DOHH2 (cell line): Measurements from ENCODE around the gene ZNF324B.

ENCODE experiments used
- EZH2phosphoT487 ChIP-seq: fragments of 200-600 bp; sonication (generic); IDR thresholded peaks from 2 replicates; pipeline ENCODE4 v1.6.1; 2017; ENCODE audit warnings: borderline replicate concordance, mild to moderate bottlenecking, antibody characterized with exemption, low read length, moderate library complexity, mixed read lengths
- TF ChIP-seq, protein P1 (sequence below): fragments of 200-600 bp; sonication (generic); IDR thresholded peaks from one replicate; pipeline ENCODE4 v1.5.1; 2014; ENCODE audit warnings: antibody characterized with exemption, mild to moderate bottlenecking, low read depth, low read length; ENCODE audit not compliant: poor library complexity, severe bottlenecking

DNA sequence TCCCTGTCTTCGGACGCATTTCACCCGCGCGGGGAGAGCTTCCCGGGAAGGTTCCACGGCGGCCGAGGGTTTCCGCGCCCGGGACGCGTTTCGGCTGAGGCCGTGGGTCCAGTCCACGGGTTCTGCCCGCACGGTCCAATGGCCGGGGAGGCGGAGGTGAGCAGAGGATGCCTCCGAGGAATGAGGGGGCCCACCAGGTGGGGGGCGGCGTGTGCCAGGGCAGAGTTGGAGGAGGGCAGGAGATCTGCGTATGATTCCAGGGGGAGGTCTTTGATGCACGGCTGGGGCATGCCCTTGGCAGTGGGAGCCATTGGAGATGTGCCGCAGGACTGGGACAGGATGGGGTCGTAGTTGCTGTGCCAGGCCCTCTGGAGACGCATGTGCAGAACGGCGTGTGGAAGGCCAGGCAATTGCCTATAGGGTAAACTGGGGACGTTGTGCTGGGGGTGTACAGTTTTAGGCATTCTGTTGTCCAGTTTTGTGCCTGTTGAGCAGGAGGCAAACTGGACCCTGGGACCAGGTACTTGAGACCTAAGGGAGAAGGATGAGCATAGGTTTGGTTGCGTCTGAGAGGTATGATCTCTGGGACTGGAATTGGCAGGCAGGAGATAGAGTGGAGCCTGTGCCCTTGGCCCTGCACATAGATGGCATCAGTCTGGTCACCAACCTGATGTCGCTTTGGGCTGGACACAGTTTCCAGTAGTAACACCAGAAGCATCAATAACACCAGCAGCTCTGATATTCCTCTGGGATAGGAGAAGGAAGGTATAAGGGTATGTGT is 42.2 kb upstream of the ZNF324B start:
- TF ChIP-seq EZH2phosphoT487: no peak
- TF ChIP-seq, protein P1, sequence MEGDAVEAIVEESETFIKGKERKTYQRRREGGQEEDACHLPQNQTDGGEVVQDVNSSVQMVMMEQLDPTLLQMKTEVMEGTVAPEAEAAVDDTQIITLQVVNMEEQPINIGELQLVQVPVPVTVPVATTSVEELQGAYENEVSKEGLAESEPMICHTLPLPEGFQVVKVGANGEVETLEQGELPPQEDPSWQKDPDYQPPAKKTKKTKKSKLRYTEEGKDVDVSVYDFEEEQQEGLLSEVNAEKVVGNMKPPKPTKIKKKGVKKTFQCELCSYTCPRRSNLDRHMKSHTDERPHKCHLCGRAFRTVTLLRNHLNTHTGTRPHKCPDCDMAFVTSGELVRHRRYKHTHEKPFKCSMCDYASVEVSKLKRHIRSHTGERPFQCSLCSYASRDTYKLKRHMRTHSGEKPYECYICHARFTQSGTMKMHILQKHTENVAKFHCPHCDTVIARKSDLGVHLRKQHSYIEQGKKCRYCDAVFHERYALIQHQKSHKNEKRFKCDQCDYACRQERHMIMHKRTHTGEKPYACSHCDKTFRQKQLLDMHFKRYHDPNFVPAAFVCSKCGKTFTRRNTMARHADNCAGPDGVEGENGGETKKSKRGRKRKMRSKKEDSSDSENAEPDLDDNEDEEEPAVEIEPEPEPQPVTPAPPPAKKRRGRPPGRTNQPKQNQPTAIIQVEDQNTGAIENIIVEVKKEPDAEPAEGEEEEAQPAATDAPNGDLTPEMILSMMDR: no peak
